GM19043 (cell line): ENCODE results near the gene CLDND2.

Experiments used
- ATAC-seq: cut with Tn5 transposase; IDR thresholded peaks from one replicate; pipeline ENCODE4 v1.9.1; 2021; ENCODE audit warnings: low read depth; ENCODE audit not compliant: unreplicated experiment

CLDND2 gene

GRCh38 chr19:51386882-51387520, 18.2 kb upstream of the CLDND2 start:
- no peak for ATAC-seq

GRCh38 chr19:51382004-51382403, 13.2 kb upstream of the CLDND2 start:
- ATAC-seq: no peak

DNA sequence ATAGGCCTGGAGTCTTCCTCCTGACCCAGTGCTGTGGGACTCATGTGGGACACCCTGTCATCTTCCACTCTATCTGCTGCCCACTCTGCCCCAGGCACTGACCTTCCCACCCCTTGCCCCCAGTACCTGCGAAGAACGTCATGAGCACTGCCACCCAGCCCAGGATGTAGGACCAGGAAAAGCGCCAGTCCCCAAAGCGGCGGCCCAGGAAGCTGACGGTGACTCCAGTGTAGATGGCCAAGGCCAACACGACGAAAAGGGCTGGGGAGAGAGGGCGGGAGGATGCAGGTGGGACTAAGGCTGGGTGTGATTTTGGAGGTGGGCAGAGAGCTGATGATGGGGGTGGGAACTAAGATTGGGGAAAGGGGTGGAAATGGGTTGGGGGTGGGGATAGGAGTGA, 11.6 kb upstream of the CLDND2 start:
- no peak for ATAC-seq

DNA sequence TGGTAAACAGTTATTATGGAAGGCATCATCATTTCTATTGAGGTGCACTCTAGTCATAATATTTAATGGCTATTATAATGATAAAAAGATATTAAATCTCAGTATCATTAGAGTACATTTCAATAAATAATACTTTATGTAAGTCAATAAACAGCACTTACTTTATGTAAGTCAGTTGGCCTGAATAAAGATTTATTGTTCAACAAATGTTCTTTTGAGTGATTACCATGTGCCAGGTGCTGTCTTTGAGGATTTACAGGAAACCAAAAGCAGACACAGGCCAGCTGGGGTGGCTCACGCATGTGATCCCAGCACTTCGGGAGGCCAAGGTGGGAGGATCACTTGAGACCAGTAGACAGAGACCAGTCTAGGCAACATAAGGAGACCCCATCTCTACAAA, 8.6 kb upstream of the CLDND2 start:
- no peak for ATAC-seq

DNA sequence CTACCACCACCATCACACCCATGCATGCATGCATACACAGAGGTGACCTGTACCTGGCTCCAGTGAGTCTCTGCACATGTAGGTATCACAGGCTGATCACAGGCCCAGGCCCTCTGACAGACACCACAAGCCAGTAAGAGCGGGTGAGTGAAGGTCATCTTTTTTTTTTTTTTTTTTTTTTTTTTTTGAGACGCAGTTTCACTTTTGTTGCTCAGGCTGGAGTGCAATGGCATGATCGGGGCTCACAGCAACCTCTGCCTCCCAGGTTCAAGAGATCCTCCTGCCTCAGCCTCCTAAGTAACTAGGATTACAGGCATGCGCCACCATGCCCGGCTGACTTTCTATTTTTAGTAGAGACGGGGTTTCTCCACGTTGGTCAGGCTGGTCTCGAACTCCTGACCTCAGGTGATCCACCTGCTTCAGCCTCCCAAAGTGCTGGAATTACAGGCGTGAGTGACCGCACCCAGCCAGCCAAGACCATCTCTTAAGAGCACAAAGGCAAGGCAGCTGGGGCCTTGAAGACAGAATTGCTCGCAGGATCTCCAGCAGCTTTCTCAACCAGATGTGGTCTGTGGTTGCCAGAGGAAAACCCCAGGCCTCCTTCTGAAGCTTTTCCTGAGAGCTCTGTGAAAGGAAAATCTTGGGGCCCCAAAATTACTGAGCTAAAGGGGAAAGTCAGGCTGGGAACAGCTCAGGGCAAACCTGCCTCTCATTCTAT, 6.9 kb upstream of the CLDND2 start:
- ATAC-seq: no peak

DNA sequence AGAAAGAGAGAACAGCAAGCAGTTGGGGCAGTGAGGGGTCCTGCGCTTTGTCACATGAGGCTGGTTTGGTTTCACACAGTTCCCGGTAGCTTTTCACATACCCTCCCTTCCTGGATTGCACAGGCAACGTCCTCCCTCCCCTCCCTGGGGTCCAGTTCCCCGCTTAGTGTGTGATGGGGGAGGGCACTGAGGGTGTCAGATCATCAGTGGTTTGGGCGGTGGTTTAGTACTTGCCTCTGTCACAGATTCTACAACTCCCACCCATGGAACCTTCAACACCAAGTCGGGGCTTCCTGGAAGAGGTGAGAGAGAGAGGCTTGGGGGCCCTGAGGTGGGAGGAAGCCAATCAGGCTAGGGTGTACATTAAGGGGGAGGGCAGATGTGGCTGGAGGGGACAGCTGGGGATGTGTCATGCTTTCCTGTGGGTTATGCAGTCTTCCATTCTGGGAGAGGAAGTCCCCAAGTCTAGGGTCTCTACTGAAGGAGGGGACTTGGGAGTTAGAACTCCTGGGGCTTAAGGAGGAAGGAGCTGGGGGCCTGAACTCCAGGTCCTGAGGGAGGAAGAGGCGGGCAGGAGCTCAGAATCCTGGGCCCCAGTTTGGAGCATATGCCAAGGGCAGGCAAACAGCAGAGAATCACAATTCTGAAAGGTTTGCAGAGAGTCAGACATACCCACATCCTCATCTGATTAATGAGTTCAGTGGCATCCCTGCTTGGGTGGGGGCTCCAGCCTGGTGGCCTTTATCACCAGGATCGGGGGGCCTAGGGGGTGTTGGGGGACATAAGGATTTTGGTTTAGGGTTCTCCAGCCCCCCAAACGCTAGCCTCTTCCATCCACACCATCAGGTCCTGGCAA, 4.1 kb upstream of the CLDND2 start, which contains the start of gene NKG7:
Gene NKG7 (minus strand): TSS at position 6 of the 856 bp plus-strand sequence. CDS start 119 bp downstream, outside the sequence.
- peak; percentile 39 for ATAC-seq

- no peak for ATAC-seq
Measured at GRCh38 chr19:51372021-51372648, 3.3 kb upstream of the CLDND2 start.

- no peak for ATAC-seq
Measured at GRCh38 chr19:51371186-51371690, 2.4 kb upstream of the CLDND2 start.

- no peak for ATAC-seq
Measured at GRCh38 chr19:51370230-51370629, 1.4 kb upstream of the CLDND2 start.

GRCh38 chr19:51367565-51368365, 1.0 kb downstream of the CLDND2 start:
- peak; percentile 78 for ATAC-seq

DNA sequence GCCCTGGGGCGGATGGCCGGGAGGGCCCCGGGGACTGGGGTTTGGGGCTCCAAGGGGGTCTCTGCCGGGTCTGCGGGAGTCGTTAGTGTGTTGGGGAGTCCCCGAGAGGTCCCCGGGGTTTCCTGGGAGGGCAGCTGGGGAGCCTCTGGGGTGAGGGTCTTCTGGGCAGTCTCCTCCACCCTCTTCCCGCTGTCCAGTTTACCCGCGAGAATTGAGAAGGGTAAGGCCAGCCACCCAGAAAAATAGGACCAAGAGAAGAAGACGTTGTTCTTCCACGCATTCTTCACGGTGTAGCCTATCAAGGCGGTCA, 1.6 kb downstream of the CLDND2 start:
- ATAC-seq: no peak

- ATAC-seq: peak; percentile 38
Measured at GRCh38 chr19:51366389-51367254, 2.2 kb downstream of the CLDND2 start.

DNA sequence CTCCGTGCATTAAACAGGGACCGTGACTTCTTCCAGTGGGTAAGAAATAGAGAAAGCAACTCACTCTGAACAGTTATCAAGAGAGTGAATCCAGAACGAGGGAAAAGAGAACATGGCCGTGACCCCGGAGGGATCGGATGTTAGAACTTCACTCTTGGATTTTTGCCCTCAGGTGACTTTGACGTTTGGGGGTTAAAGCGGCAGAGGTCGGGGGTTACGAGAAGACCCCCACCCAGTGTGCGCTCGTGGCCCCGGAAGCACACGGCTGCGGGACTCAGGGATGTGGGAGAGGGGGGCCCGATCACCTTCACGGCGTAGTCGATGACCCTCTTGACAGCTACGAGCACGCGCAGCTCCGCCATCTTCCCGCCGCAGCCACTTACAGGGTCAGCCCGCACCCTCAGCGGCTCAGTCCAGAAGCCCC, 2.8 kb downstream of the CLDND2 start, which contains the start of gene ETFB:
Gene ETFB (minus strand): TSS at position 424 of the 424 bp plus-strand sequence. CDS start 62 bp downstream, at position 362.
- no peak for ATAC-seq

DNA sequence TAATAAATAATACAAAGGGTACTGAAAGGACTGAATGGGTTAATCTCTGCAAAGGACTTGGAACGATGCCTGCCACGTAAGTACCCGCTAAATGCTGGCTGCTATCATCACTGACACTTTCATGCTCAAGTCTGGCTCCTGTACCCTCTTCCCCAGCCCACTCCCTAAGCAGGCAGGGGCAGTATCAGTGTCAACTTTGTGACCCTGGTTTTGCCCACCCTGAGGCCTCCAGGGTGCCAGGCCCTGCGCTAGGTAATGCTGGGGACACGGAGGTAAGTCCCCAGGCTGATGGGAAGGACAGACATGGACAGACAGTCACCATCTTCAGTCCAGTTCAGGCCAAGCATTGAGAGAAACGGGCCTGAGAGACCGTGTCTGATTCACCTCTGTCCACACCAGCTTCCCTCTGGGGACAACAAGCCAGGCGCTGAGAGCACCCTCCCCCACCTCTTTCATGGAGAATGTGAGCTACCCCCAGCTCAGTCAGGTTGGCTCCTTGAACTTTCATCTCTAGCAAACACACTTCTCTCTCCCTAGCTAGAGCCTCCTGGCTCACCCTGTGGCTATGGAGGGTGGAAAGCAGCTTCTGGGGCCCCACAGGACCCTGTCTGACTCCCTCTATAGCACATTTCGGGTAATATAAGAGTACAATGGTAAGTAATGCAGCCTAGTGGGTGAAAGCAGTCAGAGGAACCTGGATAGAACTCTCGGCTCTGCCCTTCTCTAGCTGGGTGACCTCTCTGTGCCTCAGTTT, 3.4 kb downstream of the CLDND2 start:
- ATAC-seq: no peak

- no peak for ATAC-seq
Measured at GRCh38 chr19:51364200-51365106, 4.3 kb downstream of the CLDND2 start.

DNA sequence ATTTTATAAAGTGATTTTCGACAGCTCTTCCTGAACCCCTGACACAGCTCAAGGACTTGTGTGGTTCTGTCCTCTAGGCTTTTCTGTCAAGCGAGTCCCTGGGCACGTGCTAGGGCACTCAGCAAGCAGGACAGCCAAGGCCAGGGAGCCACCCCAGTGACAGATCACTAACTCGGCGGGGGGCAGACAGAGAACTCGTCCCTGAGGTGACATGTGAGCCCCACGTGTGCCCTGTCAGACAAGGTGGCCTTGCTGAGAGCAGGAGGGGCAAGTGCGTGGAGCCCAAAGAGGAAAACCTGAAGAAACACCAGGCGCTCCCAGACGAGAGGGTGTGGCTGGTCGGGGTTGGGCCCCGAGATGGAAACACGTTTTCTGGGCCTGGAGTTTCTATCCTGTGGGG, 7.6 kb downstream of the CLDND2 start:
- ATAC-seq: no peak

DNA sequence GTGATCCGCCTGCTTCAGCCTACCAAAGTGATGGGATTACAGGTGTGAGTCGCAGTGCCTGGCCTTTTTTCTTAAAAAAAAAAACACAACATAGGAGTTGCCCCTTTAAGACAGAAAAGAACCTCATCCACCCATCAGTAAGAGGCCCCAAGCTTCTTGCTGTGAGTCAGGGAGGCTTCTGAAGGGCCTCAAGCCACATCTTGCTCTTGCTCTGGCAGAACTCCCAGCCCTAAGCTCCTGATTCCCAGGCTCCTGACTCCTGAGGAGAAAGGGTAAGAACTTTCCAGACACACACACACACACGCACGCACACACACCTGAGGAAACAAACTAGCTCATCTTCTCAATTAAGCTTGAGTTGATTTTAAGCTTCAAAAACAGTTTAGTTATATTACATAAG, 9.5 kb downstream of the CLDND2 start:
- ATAC-seq: no peak
